HUDEP-2 (cell line): ENCODE data around the gene PLK3.
"Not testable (repeated sequence)": the region's sequence is repeated elsewhere in the genome, so short reads cannot be mapped to it uniquely, and the experiment has no call there.

Experiments
- DNase-seq, 76 experiments: peaks; one replicate each; lab custom pipeline; 2025; ENCODE audit not compliant: unreplicated experiment in 76 of 76; lab: John Stamatoyannopoulos, UW

PLK3 gene

DNA sequence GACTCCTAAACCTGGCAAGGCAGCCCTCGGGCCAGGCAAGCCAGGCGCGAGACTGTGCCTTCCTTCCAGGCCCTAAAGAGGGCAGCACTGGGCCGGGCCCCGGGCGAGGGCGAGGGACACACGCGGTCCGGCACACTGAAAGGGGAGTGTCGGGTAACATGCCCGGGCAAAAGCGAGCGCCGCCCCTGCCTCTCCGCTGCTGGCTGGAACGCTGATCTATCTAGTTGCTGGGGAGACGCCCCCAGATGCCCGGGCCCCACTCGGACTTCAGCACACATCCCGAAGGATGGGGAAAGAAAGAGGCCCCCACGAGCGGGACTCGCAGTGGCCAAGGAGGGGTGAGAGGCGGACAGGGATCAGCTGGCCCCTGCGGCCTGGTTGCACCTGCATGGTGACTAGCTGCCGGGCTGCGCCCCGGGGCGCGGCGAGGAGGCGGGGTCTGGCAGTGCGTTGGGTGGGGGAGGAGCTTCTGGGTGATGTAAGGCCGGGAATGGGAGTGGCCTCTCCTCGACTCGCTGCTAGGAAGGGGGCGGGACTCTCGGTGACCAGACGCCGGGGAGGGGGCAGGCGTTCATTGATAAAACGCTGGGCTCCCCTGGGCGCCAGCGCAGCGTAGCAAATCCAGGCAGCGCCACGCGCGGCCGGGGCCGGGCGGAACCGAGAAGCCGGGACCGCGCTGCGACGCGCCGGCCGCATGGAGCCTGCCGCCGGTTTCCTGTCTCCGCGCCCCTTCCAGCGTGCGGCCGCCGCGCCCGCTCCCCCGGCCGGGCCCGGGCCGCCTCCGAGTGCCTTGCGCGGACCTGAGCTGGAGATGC, at the start of gene PLK3:
TSS of gene PLK3 (plus strand) at position 608 of the 815 bp plus-strand sequence. CDS start at position 695, 87 bp downstream.
- peak in 75 of 76 experiments; percentile 70 to 99 (median 96) for DNase-seq

DNA sequence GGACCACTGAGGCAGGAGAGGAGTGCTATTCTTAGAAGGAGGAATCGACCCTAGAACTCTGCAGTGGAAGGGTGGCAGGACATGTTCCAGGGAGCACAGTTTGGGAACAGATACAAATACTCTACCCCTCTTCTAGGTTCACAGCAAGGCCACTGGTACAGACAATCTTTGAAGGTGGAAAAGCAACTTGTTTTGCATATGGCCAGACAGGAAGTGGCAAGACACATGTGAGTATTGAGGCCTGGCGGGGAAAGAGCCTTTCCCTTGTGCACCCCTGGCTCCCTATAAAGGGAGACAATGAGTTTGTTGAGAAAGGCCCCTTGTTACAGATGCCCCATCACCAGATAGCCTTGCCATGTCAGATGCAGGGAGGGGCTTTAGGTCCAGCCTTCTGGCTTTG, 42.8 kb upstream of the PLK3 start:
- DNase-seq = no peak

DNA sequence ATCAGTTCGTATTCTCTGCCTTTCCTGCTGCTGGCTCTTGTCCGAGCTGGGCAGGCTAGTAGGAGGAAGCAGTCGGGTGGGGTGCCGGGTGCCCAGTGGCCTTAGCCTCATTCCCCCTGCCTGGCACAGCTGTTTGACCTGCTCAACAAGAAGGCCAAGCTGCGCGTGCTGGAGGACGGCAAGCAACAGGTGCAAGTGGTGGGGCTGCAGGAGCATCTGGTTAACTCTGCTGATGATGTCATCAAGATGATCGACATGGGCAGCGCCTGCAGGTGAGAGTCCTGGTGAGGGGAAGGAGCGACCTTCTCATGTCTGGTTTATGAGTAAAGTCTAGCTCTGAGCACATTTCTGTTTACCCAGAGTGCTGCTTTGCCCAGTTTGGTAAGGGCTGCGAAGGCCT, 41.1 kb upstream of the PLK3 start:
- DNase-seq = no peak

DNA sequence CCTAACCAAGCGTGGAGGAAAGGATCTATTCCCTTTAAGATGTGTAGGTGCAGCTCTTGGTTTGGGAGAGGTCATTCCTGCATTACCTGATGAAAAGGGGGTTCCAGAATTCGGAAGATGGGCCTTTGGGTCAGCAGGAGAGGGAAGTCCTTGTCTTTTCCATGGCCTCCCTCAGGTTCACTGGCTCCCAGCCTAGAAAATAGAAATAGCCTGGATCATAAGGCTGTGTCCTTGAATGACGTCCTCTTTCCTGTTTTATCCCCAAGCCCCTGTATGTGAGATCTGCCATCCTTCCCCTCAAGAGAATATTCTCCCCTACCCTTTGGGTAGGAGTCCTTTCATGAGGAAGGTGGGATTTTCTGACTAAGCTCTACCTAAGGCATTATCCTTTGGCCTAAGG, 39.3 kb upstream of the PLK3 start:
- no peak for DNase-seq

DNA sequence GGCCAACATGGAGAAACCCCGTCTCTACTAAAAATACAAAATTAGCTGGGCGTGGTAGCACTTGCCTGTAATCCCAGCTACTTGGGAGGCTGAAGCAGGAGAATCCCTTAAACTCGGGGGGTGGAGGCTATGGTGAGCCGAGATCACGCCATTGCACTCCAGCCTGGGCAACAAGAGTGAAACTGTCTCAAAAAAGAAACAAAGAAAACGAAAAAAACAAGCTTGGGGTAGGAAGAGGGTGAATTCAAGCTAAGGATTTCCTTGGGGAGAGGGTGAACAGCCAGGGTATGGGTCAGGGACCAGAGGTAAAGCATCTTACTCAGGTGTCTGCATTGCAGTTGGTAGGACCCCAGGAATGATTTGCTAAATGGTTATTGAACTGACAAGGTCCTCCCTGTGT, 33.8 kb upstream of the PLK3 start:
- DNase-seq = not testable (repeated sequence)

DNA sequence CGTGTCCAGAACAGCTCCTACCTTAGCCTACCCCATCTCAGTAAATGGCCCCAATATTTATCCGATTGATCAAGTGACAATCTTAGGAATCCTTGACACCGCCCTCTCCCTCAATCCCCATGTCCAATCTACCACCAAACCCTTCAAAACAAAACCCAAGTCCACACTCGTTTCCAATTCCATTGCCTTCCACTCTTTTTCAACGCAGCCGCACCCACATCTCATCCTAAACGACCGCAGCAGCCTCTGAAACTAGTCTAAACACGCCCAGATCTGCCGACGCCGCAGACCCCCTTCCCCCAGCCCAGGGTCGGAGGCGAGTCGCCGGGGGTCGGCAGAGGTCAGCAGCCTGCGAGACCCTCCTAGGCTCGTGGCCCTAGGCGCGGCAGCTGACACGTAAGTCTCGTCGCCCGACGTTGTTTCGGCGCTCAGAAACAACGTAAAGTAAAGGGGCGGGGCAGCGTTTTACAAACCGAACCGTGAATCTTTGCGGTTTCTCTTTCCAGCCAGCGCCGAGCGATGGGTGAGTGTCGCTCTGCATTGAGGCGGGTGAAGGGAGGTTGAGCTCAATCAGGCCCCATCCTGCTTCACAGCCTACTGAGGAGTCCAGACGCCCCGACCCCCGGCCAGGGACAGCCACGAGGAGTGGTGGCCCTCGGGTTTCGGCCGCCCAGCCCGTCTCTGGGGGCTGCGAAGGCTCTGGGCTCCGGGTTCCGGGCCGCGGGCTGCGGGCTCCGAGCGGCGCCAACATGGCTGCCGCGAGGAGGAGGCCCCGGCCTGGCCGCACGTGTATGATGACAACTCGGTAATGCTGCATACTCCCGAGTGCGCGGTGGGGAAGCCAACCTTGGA, 24.9 kb upstream of the PLK3 start, which contains the start of gene RPS8:
TSS of gene RPS8 (plus strand) at position 463 of the 852 bp plus-strand sequence. CDS start at position 520, 57 bp downstream.
- DNase-seq = peak in 75 of 76 experiments; percentile 53 to 92 (median 82)

DNA sequence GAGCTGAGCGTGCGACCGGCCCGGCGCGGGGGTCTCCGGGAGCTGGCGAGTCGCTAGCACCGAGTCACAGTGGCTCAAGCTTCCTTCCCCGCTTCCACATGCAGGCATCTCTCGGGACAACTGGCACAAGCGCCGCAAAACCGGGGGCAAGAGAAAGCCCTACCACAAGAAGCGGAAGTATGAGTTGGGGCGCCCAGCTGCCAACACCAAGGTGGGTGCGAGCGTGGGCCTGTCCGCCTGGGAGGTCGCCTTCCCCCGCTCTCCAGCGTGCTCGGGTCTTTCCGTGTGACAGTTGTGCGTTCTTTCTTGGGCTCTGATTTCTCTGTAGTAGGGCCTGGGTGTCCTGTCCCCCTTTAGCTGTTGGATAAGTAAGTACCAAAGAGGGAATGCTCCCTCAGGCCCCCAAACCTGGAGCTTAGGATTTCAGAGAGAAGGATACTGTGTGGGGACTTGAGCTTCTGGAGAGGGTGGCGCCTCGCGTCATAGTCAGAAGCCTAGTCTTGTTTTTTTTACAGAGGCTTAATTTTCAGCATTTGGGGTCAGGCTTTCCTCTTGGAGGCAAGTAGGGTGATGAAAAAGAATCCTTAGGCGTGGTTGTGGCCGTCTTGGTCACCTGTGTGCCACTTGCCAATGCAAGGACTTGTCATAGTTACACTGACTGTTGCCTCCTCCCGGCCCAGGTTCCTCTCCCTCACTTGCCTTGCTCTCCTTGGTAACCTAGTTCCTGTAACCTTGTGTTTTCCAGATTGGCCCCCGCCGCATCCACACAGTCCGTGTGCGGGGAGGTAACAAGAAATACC, 24.0 kb upstream of the PLK3 start:
- peak in 7 of 76 experiments; percentile 17 to 81 (median 28) for DNase-seq

DNA sequence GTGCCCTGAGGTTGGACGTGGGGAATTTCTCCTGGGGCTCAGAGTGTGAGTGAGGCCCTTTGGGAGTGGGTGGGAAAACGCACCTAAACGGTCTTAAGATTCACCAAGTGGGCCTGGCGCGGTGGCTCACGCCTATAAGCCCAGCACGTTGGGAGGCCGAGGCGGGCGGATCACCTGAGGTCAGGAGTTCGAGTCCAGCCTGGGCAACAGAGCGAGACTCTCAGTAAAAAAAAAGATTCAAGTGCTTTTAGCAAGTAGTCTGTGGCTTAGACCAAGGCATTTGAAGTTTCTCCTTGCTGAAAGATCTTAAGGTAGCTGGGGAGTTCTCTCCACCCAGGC, 23.5 kb upstream of the PLK3 start:
- DNase-seq = peak in 1 of 76 experiments; percentile 12

DNA sequence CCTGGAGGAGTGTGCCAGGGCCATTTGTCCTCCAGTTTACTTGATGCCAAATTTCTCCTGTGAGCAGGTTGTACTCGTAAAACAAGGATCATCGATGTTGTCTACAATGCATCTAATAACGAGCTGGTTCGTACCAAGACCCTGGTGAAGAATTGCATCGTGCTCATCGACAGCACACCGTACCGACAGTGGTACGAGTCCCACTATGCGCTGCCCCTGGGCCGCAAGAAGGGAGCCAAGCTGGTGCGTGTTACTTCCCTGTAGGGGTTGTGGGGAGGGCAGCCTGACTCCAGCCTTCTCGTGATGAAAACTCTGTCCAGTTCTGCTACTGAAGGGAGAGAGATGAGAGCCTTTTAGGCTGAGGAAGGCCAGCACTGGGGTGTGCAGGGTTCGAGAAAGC, 22.6 kb upstream of the PLK3 start:
- DNase-seq = no peak

DNA sequence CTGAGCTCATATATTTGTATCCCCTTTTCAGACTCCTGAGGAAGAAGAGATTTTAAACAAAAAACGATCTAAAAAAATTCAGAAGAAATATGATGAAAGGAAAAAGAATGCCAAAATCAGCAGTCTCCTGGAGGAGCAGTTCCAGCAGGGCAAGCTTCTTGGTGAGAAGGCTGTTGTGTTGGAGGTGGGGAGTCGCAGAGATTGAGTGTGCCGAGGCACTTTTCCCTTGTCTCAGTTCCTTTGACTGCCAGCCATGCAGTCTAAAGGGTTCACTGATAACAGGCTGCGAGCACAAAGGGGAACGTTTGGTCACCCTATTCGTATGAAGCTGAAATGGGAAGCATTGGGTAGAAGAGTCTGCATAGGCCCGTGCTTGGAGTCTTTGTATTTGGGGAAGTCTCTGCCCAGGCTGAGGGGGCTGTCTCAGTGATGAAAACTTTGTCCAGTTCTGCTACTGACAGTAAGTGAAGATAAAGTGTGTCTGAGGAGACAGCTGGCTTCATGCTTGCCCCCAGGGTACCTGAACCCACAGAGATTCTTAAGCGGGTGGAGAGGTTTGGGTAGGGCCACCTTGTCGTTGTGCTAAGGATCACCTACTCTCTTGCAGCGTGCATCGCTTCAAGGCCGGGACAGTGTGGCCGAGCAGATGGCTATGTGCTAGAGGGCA, 22.1 kb upstream of the PLK3 start:
- DNase-seq = no peak

DNA sequence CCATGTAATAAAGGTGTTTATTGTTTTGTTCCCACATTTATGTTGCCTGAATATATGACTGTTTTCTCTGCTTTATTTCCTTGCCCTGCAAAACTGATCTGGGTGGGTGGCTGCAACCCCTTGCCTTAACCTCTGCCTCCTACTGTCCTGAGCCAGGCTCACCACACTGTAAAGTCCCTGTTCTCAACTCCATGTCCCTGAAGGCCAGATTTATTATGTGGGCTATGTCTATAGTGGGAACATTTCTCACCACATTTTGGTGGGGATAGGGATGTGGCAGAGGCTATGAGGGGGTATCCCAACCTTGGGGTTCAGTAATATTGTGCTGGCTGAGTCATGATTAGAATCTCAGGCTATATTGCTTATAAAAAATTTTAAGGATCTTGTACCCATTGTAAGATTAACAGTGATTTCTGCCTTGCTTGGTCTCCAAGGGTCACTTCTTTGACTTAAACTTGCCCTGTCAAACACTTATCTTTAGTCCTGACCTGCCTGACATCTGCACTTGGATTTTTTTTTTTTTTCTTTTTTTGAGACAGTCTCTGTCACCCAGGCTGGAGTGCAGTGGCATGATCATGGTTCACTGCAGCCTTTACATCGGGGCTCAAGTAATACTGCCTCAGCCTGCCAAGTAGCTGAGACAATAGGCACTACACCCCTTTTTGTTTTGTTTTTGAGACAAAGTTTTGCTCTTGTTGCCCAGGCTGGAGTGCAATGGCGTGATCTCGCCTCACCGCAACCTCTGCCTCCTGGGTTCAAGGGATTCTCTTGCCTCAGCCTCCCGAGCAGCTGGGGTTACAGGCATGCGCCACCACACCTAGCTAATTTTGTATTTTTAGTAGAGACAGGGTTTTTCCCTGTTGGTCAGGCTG, 21.2 kb upstream of the PLK3 start:
- DNase-seq = no peak

DNA sequence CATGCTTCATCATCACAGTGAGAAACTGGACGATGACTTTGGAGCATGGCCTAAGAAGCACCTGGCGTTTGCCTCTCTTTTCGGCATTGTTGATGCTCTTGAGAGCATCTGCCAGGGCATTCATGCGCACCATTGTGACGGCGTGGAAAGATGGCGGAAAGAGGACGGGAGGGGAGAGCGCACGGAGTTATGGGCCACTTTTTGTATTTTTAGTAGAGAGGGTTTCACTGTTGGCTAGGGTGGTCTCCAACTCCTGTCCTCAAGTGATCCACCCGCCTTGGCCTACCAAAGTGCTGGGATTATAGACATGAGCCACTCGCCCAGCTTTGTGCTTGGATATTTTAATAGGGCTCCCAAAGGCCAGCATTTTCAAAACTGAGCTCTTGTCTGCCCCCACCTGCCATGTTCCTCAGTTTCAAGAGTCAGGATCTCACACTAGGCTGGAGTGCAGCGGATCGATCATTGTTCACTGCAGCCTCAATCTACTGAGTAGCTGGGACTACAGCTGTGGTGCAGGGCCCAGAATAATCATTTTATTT, 19.5 kb upstream of the PLK3 start:
- no peak for DNase-seq

DNA sequence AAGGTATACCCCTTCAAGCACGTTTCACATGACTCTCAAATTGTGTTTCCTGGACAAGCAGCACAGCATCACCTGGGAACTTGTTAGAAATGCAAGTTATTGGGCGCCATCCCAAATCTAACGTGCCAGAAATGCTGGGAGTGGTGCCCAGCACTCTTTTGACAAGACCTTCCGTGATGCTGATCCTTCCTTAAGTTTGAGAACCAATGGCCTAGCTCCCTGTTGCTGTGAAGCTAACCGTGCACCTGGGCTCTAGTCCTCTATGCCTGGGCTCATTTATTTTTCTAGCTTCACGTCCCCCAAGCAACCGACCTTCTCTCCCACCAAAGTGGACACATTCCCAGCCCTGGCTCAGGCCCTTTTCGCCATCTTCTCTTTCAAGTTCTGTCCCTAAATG, 16.5 kb upstream of the PLK3 start:
- DNase-seq = no peak

DNA sequence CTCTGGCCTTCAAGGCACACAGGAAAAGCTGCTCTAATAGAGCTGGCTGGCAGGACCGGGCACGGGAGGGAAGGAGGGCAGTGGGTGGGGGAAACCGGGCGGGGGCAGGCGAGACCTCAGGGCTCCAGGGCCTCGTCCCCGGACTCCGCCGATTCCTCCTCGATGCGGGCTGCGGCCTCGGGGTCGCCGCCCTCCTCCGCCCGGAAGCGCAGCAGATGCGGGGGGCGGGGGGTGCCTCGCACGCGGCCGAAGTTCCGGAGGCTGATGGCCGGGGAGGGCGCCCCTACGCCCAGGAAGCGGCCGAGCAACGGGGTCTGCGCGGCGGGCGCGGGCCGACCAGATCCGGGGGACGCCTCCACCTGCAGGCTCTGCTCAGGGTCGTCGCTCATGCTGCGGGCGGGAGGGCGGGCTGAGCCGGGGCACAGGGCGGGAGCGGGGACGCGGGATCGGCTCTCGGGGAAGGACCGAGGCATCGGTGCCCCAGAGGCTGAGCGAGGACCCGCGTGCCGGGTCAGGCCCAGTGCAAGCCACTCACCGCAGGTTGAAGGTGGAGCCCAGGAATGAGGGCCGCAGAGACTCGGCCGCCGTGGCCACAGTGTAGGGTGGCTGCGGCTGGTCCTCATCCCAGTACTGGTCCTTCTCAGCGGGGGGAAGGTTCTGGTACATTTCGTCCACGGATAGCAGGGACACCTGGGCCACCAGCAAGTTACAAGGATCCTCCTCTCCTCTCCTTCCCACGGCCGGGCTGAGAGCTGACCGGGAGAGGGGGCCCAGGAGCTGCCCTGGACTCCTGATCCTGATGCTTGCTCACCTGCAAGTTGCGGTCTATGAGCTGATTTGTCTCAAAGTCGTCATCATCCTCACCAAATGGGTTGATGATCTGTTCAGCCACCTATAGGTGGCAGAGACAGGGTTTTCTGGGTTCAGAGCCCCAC, 15.8 kb upstream of the PLK3 start:
- no peak for DNase-seq

DNA sequence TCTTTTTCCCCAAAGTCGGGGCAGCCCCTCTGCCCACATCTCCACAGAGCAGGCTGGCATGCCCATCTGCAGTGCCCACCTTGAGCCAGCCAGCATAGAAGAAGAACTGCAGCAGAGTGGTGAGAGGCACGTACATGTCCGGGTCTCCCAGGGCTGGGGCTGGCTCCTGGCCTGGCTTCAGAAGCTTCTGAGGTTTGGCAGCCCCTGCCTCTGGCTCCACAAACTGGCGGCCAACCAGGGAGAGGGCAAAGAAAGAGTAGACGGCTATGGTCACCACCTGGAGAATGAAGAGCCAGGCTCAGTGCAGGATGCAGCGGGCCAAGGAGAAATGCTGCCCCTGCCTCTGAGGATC, 15.2 kb upstream of the PLK3 start:
- DNase-seq = no peak

DNA sequence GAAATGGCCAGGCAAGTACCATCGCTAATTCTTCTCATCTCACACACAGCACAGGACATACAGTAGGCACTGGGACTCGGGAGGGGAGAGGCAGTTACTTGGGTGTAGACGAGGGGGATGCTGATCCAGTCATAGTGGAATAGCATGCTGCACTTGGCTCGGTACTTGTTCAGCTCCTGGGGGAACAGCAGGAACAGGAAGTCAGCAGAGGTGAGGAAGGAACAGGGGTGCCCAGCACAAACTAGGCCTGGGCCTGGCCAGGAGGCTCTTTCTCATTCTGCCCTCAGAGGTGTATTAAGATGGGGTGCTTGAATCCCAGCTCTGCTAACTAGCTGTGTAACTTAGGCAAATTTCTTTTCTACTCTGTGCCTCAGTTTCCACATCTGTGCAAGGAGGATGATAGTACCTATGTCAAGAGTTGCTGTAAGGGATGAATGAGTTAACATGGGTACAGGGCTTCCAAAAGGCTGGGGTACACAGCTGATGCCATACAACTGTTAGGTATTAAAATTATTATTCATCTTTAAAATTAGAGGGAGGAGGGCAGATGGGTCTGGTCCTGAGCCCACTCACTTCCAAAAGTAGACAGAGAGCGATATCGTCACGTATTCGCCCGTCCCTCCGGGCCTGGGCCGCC, 14.6 kb upstream of the PLK3 start:
- no peak for DNase-seq

DNA sequence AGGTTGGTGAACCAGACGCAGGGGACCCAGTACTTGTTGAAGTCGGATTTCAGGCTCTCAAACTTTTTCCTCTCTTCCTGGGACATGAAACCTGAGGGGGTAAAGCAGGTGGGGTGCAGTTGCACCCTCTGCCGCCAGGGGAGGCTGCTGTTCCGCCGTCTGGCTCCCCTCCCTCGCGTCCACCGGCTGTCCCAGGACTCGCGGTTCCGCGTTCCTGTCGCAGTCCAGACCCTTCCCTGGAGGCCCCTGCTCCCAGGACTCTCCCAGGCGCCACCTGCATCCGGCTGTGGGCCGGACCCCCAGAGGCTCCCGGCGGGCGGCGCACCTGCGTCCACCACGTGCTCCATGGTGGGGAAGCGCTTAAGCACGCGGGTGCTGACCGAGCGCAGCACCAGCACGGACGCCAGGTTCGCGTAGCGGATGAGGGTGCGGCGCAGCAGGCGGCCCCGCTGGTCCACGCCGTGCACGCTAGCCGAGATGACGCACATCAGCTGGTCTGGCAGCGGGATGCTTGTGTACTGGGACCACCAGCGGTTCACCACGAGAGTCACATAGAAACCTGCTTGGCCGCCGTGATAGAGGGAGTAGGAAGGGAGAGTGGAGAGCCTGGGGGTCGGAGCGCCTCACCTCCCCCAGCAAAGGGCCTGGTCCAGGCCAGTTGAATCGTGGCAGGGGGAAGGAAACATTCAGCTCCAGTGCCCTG, 13.9 kb upstream of the PLK3 start:
- peak in 70 of 76 experiments; percentile 16 to 97 (median 62) for DNase-seq
